Cardiac septum (tissue), 1 donor: Measurements from ENCODE around the gene ZGRF1. TPM values are rescaled to one million over a fixed set of nuclear protein-coding genes. Genes with fewer than 3 reads are reported as not detected.

Experiments used
- DNase-seq: peaks from one replicate; pipeline ENCODE4 v3.0.0-alpha.2; 2020; ENCODE audit warnings: low spot score
- intact Hi-C: fragments of 100-400 bp; cut with DNase I; formaldehyde crosslinking; loops from one replicate; pipeline ENCODE4 v1.14.0; 2022
- total RNA-seq: library from RNA; stranded (reverse); fragmentation: NEBNext Ultra II Directional; extraction: Animal tissue kit (Norgen Biotek cat#: 25700); gene quantifications from one replicate; pipeline ENCODE4 v1.2.1, GENCODE V29; 2021
- donor health status: DM: no; HTN: no; CAD: no.

The ZGRF1 gene
- total RNA-seq, 1 donor from 2014 or later, result 2.8 TPM

- no peak for DNase-seq
- intact Hi-C loops, result loop anchor here (5.0 kb wide), 1 partner anchor 194 kb away; no protein-coding TSS in a partner anchor
Observed at GRCh38 chr4:112521123-112522023, 115.3 kb downstream of the ZGRF1 start.

GRCh38 chr4:112520598-112521122, 116.0 kb downstream of the ZGRF1 start:
- intact Hi-C loops, result loop anchor here (5.0 kb wide), 1 partner anchor 193 kb away; no protein-coding TSS in a partner anchor
- no peak for DNase-seq

- intact Hi-C loops, result loop anchor here (5.0 kb wide), 2 partner anchors 173 to 193 kb away; no protein-coding TSS in a partner anchor
- DNase-seq, result no peak
Observed at GRCh38 chr4:112519689-112520597, 116.8 kb downstream of the ZGRF1 start.

- intact Hi-C loops, result loop anchor here (5.0 kb wide), 1 partner anchor 171 kb away; no protein-coding TSS in a partner anchor
- no peak for DNase-seq
Observed at GRCh38 chr4:112518675-112519074, 118.0 kb downstream of the ZGRF1 start.

GRCh38 chr4:112517911-112518310, 118.8 kb downstream of the ZGRF1 start:
- intact Hi-C loops, result loop anchor here (5.0 kb wide), 1 partner anchor 171 kb away; no protein-coding TSS in a partner anchor

GRCh38 chr4:112517067-112517634, 119.6 kb downstream of the ZGRF1 start:
- no peak for DNase-seq
- intact Hi-C loops, result loop anchor here (5.0 kb wide), 1 partner anchor 170 kb away; no protein-coding TSS in a partner anchor

More at GRCh38 chr4:112517911-112518310, 118.8 kb downstream of the ZGRF1 start:
- no peak for DNase-seq

- DNase-seq, result no peak
- intact Hi-C loops, result loop anchor here (5.0 kb wide), 1 partner anchor 169 kb away; no protein-coding TSS in a partner anchor
Observed at GRCh38 chr4:112516471-112517066, 120.1 kb downstream of the ZGRF1 start.

GRCh38 chr4:112516066-112516470, 120.6 kb downstream of the ZGRF1 start, which contains the start of gene NEUROG2:
TSS of gene NEUROG2 (minus strand) at chr4:112516180. CDS start at chr4:112515475, 705 bp downstream.
- DNase-seq, result no peak
- intact Hi-C loops, result loop anchor here (5.0 kb wide), 1 partner anchor 169 kb away; no protein-coding TSS in a partner anchor

- no peak for DNase-seq
- intact Hi-C loops, result loop anchor here (5.0 kb wide), 1 partner anchor 168 kb away; no protein-coding TSS in a partner anchor
Observed at GRCh38 chr4:112515198-112516065, 121.3 kb downstream of the ZGRF1 start.

- intact Hi-C loops, result loop anchor here (5.0 kb wide), 1 partner anchor 167 kb away; no protein-coding TSS in a partner anchor
- no peak for DNase-seq
Observed at GRCh38 chr4:112514647-112515197, 122.0 kb downstream of the ZGRF1 start.

GRCh38 chr4:112513971-112514646, 122.6 kb downstream of the ZGRF1 start:
- DNase-seq, result no peak
- intact Hi-C loops, result no loop called here

GRCh38 chr4:112511803-112512118, 124.9 kb downstream of the ZGRF1 start:
- intact Hi-C loops, result no loop called here
- DNase-seq, result no peak

GRCh38 chr4:112511093-112511802, 125.5 kb downstream of the ZGRF1 start:
- intact Hi-C loops, result no loop called here
- no peak for DNase-seq

GRCh38 chr4:112510291-112511092, 126.2 kb downstream of the ZGRF1 start:
- DNase-seq, result no peak
- intact Hi-C loops, result no loop called here
